Measurements from ENCODE around the gene FOXL3. TPM values are rescaled to one million over a fixed set of nuclear protein-coding genes. Genes with fewer than 3 reads are reported as not detected.

Gene FOXL3
- total and polyA plus RNA-seq, 2 experiments from 2014 or later, result not detected

DNA sequence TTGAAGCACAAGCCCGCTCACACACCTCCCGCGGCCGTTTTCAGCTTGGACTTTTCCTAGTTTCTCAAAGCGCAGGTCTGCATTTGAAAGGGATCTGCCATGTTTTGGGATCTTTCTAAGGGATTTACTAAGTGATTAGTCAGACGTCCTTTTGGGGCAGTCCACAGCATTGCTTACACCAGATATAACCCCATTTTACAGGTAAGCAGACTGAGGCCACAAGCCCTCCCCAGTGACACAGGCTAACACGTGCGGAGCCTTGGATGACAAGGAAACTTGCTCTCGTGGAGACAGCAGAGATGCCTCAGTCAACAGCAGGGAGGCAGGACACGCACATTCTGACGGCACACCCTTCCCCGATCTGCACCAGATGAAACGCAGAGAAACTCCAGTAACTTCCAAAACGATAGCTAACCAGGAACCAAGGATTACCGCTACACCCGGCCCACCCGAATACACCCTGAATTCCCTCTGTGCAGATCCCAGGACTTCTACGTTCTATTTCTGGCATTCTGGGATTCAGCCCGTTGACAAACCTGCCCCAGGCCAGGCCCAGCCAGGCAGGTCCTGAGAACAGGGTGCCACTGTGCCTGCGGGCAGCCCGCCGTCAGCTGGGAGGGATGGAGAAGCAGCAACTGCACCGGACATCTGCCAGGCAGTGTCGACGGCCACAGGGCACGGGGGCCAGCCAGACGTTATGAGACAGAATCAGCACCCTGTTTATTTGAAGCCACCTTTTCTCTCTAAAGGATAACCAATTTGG is 27.9 kb downstream of the FOXL3 start:
- Mint-ChIP-seq H3K27ac (no peak overlapping the region), H3K4me1 (no peaks in the 10 kb centered on the region; the same call in 2 of the 3 replicates), H3K27me3 (ENCODE audit: insufficient read depth, low read depth, poor library complexity) (peaks cover 5% of the 10 kb centered on the region), H3K36me3 (ENCODE audit: low read depth) (peaks cover 4% of the 10 kb centered on the region), H3K4me3 (no peak overlapping the region), H3K9me3 (peaks cover 28% of the 10 kb centered on the region; the same call in 2 of the 3 replicates)
- Histone ChIP-seq H3K36me3 (ENCODE audit: insufficient read depth) (no peaks in the 10 kb centered on the region), H3K27ac (ENCODE audit: low read depth) (no peak overlapping the region), H3K4me1 (ENCODE audit: insufficient read depth) (no peaks in the 10 kb centered on the region), H3F3A (replicated peaks; ENCODE audit: low read depth) (no peaks in the 10 kb centered on the region), H3K27me3 (ENCODE audit: insufficient read depth) (no peaks in the 10 kb centered on the region), H3K4me3 (no peak overlapping the region), H3K79me2 (replicated peaks; ENCODE audit: insufficient read depth) (no peaks in the 10 kb centered on the region), H4K20me1 (replicated peaks; ENCODE audit: insufficient read depth) (no peaks in the 10 kb centered on the region), H2AFZ (no peak overlapping the region), H3K4me2 (no peak overlapping the region), H3K9me2 (ENCODE audit: insufficient read depth) (no peaks in the 10 kb centered on the region)
- TF ChIP-seq JUNB (IDR thresholded peaks at IDR 0.05; ENCODE audit: unreplicated experiment), result no peak
- no peak for TF ChIP-seq EZH2 (IDR thresholded peaks at IDR 0.05; ENCODE audit: low read depth, unreplicated experiment)
- TF ChIP-seq POLR2AphosphoS5 (IDR thresholded peaks at IDR 0.05; ENCODE audit: low read depth), result no peak
- no peak for TF ChIP-seq ZNF114 (CRISPR knock-in tag; IDR thresholded peaks at IDR 0.05)
- TF ChIP-seq NANOG (IDR thresholded peaks at IDR 0.05; ENCODE audit: borderline replicate concordance), result no peak
- TF ChIP-seq ZNF331 (CRISPR knock-in tag; IDR thresholded peaks at IDR 0.05; ENCODE audit: low read depth), result no peak
- no peak for TF ChIP-seq CREB1 (CRISPR knock-in tag; IDR thresholded peaks at IDR 0.05; ENCODE audit: low read depth)
- TF ChIP-seq, protein P1, sequence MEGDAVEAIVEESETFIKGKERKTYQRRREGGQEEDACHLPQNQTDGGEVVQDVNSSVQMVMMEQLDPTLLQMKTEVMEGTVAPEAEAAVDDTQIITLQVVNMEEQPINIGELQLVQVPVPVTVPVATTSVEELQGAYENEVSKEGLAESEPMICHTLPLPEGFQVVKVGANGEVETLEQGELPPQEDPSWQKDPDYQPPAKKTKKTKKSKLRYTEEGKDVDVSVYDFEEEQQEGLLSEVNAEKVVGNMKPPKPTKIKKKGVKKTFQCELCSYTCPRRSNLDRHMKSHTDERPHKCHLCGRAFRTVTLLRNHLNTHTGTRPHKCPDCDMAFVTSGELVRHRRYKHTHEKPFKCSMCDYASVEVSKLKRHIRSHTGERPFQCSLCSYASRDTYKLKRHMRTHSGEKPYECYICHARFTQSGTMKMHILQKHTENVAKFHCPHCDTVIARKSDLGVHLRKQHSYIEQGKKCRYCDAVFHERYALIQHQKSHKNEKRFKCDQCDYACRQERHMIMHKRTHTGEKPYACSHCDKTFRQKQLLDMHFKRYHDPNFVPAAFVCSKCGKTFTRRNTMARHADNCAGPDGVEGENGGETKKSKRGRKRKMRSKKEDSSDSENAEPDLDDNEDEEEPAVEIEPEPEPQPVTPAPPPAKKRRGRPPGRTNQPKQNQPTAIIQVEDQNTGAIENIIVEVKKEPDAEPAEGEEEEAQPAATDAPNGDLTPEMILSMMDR (conservative IDR thresholded peaks at IDR 0.05; ENCODE audit: low read depth in 2 of 2), result no peak
- DNase-seq (ENCODE audit: low spot score) (no peak), ATAC-seq (no peak)

DNA sequence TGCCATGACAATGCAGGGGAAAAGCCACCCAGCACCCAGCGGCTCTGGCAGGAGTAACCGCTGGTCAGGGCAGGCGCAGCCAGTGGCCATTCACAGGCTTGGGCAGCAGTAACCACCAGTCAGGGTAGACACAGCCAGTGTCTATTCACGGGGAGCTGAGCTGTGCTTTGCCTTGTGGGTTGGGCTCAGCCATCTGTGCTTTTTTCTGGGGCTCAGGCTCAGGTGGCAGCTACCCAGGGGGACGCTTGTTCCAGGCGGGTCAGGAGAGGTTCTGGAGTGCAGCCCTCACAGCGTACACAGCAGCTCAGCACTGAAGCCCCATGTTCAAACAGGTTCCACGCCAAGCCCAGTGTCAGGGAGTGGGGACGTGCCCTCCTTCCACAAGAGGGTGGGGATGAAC is 28.5 kb downstream of the FOXL3 start:
- no peak for DNase-seq (ENCODE audit: low spot score)
- Histone ChIP-seq H3K9me2 (ENCODE audit: insufficient read depth) (no peaks in the 10 kb centered on the region), H3K27me3 (ENCODE audit: insufficient read depth) (no peaks in the 10 kb centered on the region), H3K27ac (ENCODE audit: low read depth) (no peak overlapping the region), H3K4me2 (no peak overlapping the region), H3K4me1 (ENCODE audit: insufficient read depth) (no peaks in the 10 kb centered on the region), H3K36me3 (ENCODE audit: insufficient read depth) (no peaks in the 10 kb centered on the region), H3K4me3 (no peak overlapping the region), H3F3A (replicated peaks; ENCODE audit: low read depth) (no peaks in the 10 kb centered on the region), H4K20me1 (replicated peaks; ENCODE audit: insufficient read depth) (no peaks in the 10 kb centered on the region), H2AFZ (no peak overlapping the region), H3K79me2 (replicated peaks; ENCODE audit: insufficient read depth) (no peaks in the 10 kb centered on the region)
- H3K36me3 Mint-ChIP-seq (ENCODE audit: low read depth), result peaks cover 4% of the 10 kb centered on the region
- H3K4me3 Mint-ChIP-seq, result no peak overlapping the region
- no peaks in the 10 kb centered on the region; the same call in 2 of the 3 replicates for H3K4me1 Mint-ChIP-seq
- peaks cover 28% of the 10 kb centered on the region; the same call in 2 of the 3 replicates for H3K9me3 Mint-ChIP-seq
- H3K27me3 Mint-ChIP-seq (ENCODE audit: insufficient read depth, low read depth, poor library complexity), result peaks cover 6% of the 10 kb centered on the region
- no peak overlapping the region for H3K27ac Mint-ChIP-seq
- no peak for ATAC-seq
- TF ChIP-seq NANOG (IDR thresholded peaks at IDR 0.05; ENCODE audit: borderline replicate concordance) (no peak), POLR2AphosphoS5 (IDR thresholded peaks at IDR 0.05; ENCODE audit: low read depth) (no peak), JUNB (IDR thresholded peaks at IDR 0.05; ENCODE audit: unreplicated experiment) (no peak), EZH2 (IDR thresholded peaks at IDR 0.05; ENCODE audit: low read depth, unreplicated experiment) (no peak), STAT1 (IDR thresholded peaks at IDR 0.05; ENCODE audit: unreplicated experiment) (no peak), ZNF114 (CRISPR knock-in tag; IDR thresholded peaks at IDR 0.05) (no peak), CREB1 (CRISPR knock-in tag; IDR thresholded peaks at IDR 0.05; ENCODE audit: low read depth) (no peak), EZH2phosphoT487 (IDR thresholded peaks at IDR 0.05; ENCODE audit: unreplicated experiment) (no peak)
- TF ChIP-seq, protein P2, sequence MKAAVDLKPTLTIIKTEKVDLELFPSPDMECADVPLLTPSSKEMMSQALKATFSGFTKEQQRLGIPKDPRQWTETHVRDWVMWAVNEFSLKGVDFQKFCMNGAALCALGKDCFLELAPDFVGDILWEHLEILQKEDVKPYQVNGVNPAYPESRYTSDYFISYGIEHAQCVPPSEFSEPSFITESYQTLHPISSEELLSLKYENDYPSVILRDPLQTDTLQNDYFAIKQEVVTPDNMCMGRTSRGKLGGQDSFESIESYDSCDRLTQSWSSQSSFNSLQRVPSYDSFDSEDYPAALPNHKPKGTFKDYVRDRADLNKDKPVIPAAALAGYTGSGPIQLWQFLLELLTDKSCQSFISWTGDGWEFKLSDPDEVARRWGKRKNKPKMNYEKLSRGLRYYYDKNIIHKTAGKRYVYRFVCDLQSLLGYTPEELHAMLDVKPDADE (IDR thresholded peaks at IDR 0.05), result no peak
- TF ChIP-seq, protein P3, sequence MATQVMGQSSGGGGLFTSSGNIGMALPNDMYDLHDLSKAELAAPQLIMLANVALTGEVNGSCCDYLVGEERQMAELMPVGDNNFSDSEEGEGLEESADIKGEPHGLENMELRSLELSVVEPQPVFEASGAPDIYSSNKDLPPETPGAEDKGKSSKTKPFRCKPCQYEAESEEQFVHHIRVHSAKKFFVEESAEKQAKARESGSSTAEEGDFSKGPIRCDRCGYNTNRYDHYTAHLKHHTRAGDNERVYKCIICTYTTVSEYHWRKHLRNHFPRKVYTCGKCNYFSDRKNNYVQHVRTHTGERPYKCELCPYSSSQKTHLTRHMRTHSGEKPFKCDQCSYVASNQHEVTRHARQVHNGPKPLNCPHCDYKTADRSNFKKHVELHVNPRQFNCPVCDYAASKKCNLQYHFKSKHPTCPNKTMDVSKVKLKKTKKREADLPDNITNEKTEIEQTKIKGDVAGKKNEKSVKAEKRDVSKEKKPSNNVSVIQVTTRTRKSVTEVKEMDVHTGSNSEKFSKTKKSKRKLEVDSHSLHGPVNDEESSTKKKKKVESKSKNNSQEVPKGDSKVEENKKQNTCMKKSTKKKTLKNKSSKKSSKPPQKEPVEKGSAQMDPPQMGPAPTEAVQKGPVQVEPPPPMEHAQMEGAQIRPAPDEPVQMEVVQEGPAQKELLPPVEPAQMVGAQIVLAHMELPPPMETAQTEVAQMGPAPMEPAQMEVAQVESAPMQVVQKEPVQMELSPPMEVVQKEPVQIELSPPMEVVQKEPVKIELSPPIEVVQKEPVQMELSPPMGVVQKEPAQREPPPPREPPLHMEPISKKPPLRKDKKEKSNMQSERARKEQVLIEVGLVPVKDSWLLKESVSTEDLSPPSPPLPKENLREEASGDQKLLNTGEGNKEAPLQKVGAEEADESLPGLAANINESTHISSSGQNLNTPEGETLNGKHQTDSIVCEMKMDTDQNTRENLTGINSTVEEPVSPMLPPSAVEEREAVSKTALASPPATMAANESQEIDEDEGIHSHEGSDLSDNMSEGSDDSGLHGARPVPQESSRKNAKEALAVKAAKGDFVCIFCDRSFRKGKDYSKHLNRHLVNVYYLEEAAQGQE (IDR thresholded peaks at IDR 0.05; ENCODE audit: unreplicated experiment), result no peak
- TF ChIP-seq, protein P1 (conservative IDR thresholded peaks at IDR 0.05; ENCODE audit: low read depth in 2 of 2), result no peak

Data from GM23338 (cell line).